ENCODE measurements around the gene PRKCSH. TPM values are rescaled to one million over a fixed set of nuclear protein-coding genes. Genes with fewer than 3 reads are reported as not detected.

PRKCSH gene
- total RNA-seq, 1 donor from 2014 or later: 405 TPM

DNA sequence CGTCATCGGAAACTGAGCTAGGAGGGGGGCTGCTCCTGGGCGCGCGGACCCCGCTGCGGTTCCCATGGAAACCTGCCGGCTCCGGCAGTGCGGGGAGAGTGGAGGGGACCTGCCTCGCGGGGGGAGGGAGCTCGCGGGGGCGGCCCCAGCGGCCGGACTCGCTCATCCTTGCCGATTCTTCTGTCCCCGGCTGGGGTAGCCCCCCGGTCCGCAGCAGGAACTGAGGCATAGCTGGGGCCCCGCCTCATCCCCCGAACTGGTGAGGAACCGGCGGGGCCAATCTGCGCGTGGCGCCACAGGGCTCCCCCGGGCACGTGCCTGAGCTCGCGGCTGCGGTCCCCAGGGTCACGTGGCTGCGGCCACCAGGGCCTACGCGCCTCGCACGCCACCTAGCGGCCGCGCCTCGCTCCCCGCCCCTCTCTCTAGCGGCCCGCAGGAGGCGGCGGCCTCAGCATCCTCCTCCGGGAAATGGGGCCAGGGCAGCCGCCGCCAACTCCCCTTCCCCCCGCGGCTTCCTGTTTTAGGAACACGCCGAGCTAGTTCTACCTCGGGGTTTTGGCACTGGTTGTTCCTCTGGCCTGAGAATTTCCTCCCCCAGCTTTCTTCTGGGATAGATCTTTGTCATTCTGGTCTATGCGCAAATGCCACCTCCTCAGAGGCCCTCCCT, 47.1 kb downstream of the PRKCSH start:
- peak; percentile 25 for DNase-seq (ENCODE audit: low read depth)
- H3K27ac Mint-ChIP-seq (ENCODE audit: unreplicated experiment): no peak overlapping the region
- Histone ChIP-seq H3K4me2 (ENCODE audit: low read length) (peak overlapping the region; percentile 73), H3K4me1 (ENCODE audit: insufficient read depth, low read length) (peaks cover 3% of the 10 kb centered on the region), H3K4me3 (ENCODE audit: insufficient read depth, low read depth, low read length) (peak overlapping the region; percentile 28), H3K27ac (ENCODE audit: low read depth, low read length) (no peak overlapping the region), H2AFZ (ENCODE audit: low read depth, low read length) (peak overlapping the region; percentile 41), H3K9me3 (ENCODE audit: insufficient read depth, low read depth, low read length) (no peaks in the 10 kb centered on the region), H3K27me3 (ENCODE audit: insufficient read depth, low read length) (peaks cover 15% of the 10 kb centered on the region), H4K20me1 (ENCODE audit: insufficient read depth, low read length) (peaks cover 9% of the 10 kb centered on the region), H3K36me3 (ENCODE audit: insufficient read depth, low read length) (no peaks in the 10 kb centered on the region), H3K79me2 (ENCODE audit: insufficient read depth, low read length) (no peaks in the 10 kb centered on the region), H3K9ac (ENCODE audit: low read length) (no peak overlapping the region)
- peaks cover 8% of the 10 kb centered on the region for H3K36me3 Mint-ChIP-seq (ENCODE audit: low read depth, unreplicated experiment)
- H3K9me3 Mint-ChIP-seq (ENCODE audit: unreplicated experiment): peaks cover 1% of the 10 kb centered on the region
- peak overlapping the region; percentile 60 for H3K4me3 Mint-ChIP-seq (ENCODE audit: unreplicated experiment)
- FAIRE-seq: no peak
- peaks cover 31% of the 10 kb centered on the region for H3K27me3 Mint-ChIP-seq (ENCODE audit: low read depth, unreplicated experiment)
- no peak for TF ChIP-seq EZH2 (IDR thresholded peaks at IDR 0.05; ENCODE audit: insufficient read depth, low read length)
- TF ChIP-seq, protein P1, sequence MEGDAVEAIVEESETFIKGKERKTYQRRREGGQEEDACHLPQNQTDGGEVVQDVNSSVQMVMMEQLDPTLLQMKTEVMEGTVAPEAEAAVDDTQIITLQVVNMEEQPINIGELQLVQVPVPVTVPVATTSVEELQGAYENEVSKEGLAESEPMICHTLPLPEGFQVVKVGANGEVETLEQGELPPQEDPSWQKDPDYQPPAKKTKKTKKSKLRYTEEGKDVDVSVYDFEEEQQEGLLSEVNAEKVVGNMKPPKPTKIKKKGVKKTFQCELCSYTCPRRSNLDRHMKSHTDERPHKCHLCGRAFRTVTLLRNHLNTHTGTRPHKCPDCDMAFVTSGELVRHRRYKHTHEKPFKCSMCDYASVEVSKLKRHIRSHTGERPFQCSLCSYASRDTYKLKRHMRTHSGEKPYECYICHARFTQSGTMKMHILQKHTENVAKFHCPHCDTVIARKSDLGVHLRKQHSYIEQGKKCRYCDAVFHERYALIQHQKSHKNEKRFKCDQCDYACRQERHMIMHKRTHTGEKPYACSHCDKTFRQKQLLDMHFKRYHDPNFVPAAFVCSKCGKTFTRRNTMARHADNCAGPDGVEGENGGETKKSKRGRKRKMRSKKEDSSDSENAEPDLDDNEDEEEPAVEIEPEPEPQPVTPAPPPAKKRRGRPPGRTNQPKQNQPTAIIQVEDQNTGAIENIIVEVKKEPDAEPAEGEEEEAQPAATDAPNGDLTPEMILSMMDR (IDR thresholded peaks at IDR 0.05; ENCODE audit: insufficient read depth, low read depth, low read length): peak; percentile 18
- no peaks in the 10 kb centered on the region for H3K4me1 Mint-ChIP-seq (ENCODE audit: low read depth, unreplicated experiment)

DNA sequence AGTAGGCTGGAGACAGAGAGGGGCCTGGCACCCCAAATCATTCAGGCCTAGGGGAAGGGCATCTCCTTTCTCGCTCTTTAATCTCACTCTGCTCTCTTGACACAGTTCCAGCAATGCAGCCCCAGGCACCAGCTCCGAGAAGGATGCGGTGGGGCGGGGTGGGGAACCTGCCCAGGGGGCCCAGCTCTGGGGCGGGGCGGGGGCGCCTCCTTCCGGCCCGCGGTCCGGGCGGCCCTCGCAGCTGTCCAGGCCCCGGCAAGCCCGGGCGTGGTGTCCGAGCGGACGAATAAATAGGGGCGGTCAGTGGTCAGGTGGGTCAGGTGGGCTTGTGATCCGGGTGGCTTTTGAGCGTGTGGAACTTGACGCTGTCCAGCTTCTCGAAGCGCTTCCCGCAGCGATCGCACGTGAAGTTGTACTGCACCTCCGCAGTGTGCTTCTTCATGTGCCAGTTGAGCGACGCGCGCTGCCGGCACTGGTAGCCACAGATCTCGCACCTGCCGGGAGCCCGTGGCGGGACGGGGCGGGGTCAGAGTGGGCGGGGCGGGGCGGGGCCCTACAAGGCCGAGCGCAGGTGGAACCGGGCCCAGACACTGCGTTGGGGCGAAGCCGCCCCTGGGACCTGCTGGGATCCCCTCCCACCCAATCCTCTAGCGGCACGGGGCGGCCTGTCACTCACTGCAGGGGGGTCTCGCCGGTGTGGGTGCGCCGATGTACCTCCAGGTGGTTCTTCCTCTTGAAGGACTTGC, 48.1 kb downstream of the PRKCSH start:
- Histone ChIP-seq H2AFZ (ENCODE audit: low read depth, low read length) (no peak overlapping the region), H3K27ac (ENCODE audit: low read depth, low read length) (no peak overlapping the region), H3K9ac (ENCODE audit: low read length) (no peak overlapping the region), H4K20me1 (ENCODE audit: insufficient read depth, low read length) (peaks cover 9% of the 10 kb centered on the region), H3K4me2 (ENCODE audit: low read length) (no peak overlapping the region), H3K4me1 (ENCODE audit: insufficient read depth, low read length) (peaks cover 3% of the 10 kb centered on the region), H3K79me2 (ENCODE audit: insufficient read depth, low read length) (no peaks in the 10 kb centered on the region), H3K36me3 (ENCODE audit: insufficient read depth, low read length) (no peaks in the 10 kb centered on the region), H3K27me3 (ENCODE audit: insufficient read depth, low read length) (peaks cover 15% of the 10 kb centered on the region), H3K4me3 (ENCODE audit: insufficient read depth, low read depth, low read length) (no peak overlapping the region), H3K9me3 (ENCODE audit: insufficient read depth, low read depth, low read length) (no peaks in the 10 kb centered on the region)
- H3K9me3 Mint-ChIP-seq (ENCODE audit: unreplicated experiment): no peaks in the 10 kb centered on the region
- peaks cover 21% of the 10 kb centered on the region for H3K27me3 Mint-ChIP-seq (ENCODE audit: low read depth, unreplicated experiment)
- H3K36me3 Mint-ChIP-seq (ENCODE audit: low read depth, unreplicated experiment): peaks cover 8% of the 10 kb centered on the region
- no peak for FAIRE-seq
- no peak overlapping the region for H3K27ac Mint-ChIP-seq (ENCODE audit: unreplicated experiment)
- no peak overlapping the region for H3K4me3 Mint-ChIP-seq (ENCODE audit: unreplicated experiment)
- no peaks in the 10 kb centered on the region for H3K4me1 Mint-ChIP-seq (ENCODE audit: low read depth, unreplicated experiment)
- TF ChIP-seq, protein P1 (IDR thresholded peaks at IDR 0.05; ENCODE audit: insufficient read depth, low read depth, low read length): no peak
- no peak for TF ChIP-seq EZH2 (IDR thresholded peaks at IDR 0.05; ENCODE audit: insufficient read depth, low read length)
- DNase-seq (ENCODE audit: low read depth): no peak

Measured in astrocyte (in vitro differentiated cells and primary cell).